Stomach smooth muscle (tissue), 2 donors: ENCODE results near the gene NAALADL2.
"Not testable (repeated sequence)": the region's sequence is repeated elsewhere in the genome, so short reads cannot be mapped to it uniquely, and the experiment has no call there.

ENCODE experiments used
- H3K27ac ChIP-seq: one replicate; pipeline ENCODE4 v1.7.0; 2013; ENCODE audit warnings: mild to moderate bottlenecking, low read length, inconsistent platforms
- H3K27me3 ChIP-seq, 2 donors: one replicate each; pipeline ENCODE4 v1.7.0; 2013; ENCODE audit warnings: low read length in 2 of 2; ENCODE audit not compliant: insufficient read depth in 2 of 2, control insufficient read depth in 1 of 2
- H3K36me3 ChIP-seq, 2 donors: one replicate each; pipeline ENCODE4 v1.7.0; 2013; ENCODE audit warnings: low read length in 2 of 2; ENCODE audit not compliant: control insufficient read depth in 2 of 2, insufficient read depth in 2 of 2
- H3K4me1 ChIP-seq: one replicate; pipeline ENCODE4 v1.7.0; 2013; ENCODE audit warnings: low read length; ENCODE audit not compliant: control insufficient read depth, insufficient read depth
- H3K4me3 ChIP-seq, 2 donors: one replicate each; pipeline ENCODE4 v1.7.0; 2013; ENCODE audit warnings: low read length in 2 of 2
- H3K9ac ChIP-seq, 2 donors: one replicate each; pipeline ENCODE4 v1.7.0; 2013; ENCODE audit warnings: low read length in 2 of 2, mild to moderate bottlenecking in 1 of 2
- H3K9me3 ChIP-seq, 2 donors: one replicate each; pipeline ENCODE4 v1.7.0; 2013; ENCODE audit warnings: low read length in 2 of 2; ENCODE audit not compliant: control insufficient read depth in 2 of 2
- donor health status: healthy.
- donor health status: Pancreatic carcinoma.

The NAALADL2 gene

GRCh38 chr3:175411405-175411804 is 552.3 kb downstream of the NAALADL2 start:
- no peaks in the 10 kb centered on the region for H3K36me3 ChIP-seq
- no peaks in the 10 kb centered on the region for H3K9me3 ChIP-seq
- H3K27ac ChIP-seq = no peak overlapping the region
- H3K27me3 ChIP-seq = no peaks in the 10 kb centered on the region
- no peaks in the 10 kb centered on the region for H3K4me1 ChIP-seq
- no peak overlapping the region for H3K4me3 ChIP-seq
- no peak overlapping the region for H3K9ac ChIP-seq

GRCh38 chr3:175411946-175412345 is 552.8 kb downstream of the NAALADL2 start:
- Histone ChIP-seq H3K4me3 (no peak overlapping the region), H3K9me3 (no peaks in the 10 kb centered on the region), H3K4me1 (no peaks in the 10 kb centered on the region), H3K36me3 (no peaks in the 10 kb centered on the region), H3K27me3 (no peaks in the 10 kb centered on the region), H3K27ac (no peak overlapping the region), H3K9ac (no peak overlapping the region)

- Histone ChIP-seq H3K27ac (no peak overlapping the region), H3K36me3 (no peaks in the 10 kb centered on the region), H3K27me3 (no peaks in the 10 kb centered on the region), H3K9ac (no peak overlapping the region), H3K4me3 (no peak overlapping the region), H3K4me1 (no peaks in the 10 kb centered on the region), H3K9me3 (no peaks in the 10 kb centered on the region)
Observed at GRCh38 chr3:175413926-175414325, 554.8 kb downstream of the NAALADL2 start.

GRCh38 chr3:175416600-175416999 is 557.5 kb downstream of the NAALADL2 start:
- Histone ChIP-seq H3K9ac (no peak overlapping the region), H3K4me3 (no peak overlapping the region), H3K36me3 (no peaks in the 10 kb centered on the region), H3K27ac (no peak overlapping the region), H3K27me3 (no peaks in the 10 kb centered on the region), H3K4me1 (no peaks in the 10 kb centered on the region), H3K9me3 (no peaks in the 10 kb centered on the region)

DNA sequence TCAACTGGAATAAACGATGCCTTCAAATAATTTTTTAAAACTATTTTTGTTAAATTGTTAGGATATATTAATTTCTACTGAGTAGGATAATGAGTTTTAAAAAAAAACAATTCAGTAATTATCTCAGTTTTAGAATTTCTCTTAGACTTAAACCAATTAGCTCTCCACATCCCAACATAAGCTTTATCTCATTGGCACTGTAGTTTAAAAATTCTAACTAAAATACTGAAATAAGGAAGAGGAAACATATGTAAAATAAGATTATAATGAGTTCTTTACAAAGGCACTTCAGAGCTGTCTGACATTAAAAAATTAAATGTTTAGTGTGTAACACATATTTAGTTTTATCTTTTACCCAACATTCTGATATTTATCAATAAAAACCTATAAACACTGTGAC is 558.3 kb downstream of the NAALADL2 start:
- H3K4me1 ChIP-seq = no peaks in the 10 kb centered on the region
- no peaks in the 10 kb centered on the region for H3K36me3 ChIP-seq
- no peak overlapping the region for H3K27ac ChIP-seq
- no peak overlapping the region for H3K9ac ChIP-seq
- no peak overlapping the region for H3K4me3 ChIP-seq
- no peaks in the 10 kb centered on the region for H3K27me3 ChIP-seq
- no peaks in the 10 kb centered on the region for H3K9me3 ChIP-seq

DNA sequence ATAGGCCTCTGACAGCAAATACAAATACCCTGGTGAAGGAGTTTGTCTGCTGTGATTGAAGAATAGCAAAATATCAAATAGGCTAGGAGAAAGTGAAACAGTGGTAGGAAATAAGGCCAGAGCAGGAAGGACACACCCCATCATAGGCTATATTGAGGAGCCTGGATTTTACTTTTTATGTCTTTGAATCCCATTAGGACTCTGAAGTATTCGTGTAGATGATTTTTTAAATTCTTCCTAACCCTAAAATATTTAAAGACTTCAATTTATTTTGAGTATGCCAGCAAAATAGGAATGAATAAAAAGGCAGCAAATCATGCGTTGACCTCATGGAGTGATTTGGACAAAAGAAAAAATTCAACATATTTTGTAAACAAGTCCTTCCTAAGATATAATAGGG is 562.8 kb downstream of the NAALADL2 start:
- Histone ChIP-seq H3K36me3 (no peaks in the 10 kb centered on the region), H3K4me3 (no peak overlapping the region), H3K9me3 (no peaks in the 10 kb centered on the region)

DNA sequence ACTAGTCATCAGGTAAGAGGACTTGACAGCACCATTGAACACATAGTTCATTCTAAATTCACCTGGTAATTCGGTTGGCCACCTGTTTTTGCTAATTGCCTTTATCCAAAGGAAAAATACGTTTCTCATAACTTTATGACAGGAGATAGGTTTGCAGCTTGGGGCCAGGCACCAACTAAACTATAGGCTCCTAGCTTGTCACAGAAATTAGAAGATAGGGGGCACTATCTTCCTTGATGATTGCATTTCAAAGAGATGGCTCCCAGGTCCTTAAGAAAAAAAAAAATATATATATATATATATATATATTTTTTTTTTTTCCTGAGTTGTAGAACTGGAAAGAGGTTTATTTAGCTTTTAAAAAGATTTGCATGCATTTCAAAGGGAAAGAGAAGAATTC is 563.6 kb downstream of the NAALADL2 start:
- H3K27me3 ChIP-seq = no peaks in the 10 kb centered on the region
- no peaks in the 10 kb centered on the region for H3K36me3 ChIP-seq
- H3K9me3 ChIP-seq = no peaks in the 10 kb centered on the region
- H3K27ac ChIP-seq = no peak overlapping the region
- no peak overlapping the region for H3K4me3 ChIP-seq
- H3K9ac ChIP-seq = no peak overlapping the region
- no peaks in the 10 kb centered on the region for H3K4me1 ChIP-seq

More for the DNA sequence above, 562.8 kb downstream of the NAALADL2 start:
- no peak overlapping the region for H3K27ac ChIP-seq
- H3K4me1 ChIP-seq = no peaks in the 10 kb centered on the region
- no peaks in the 10 kb centered on the region for H3K27me3 ChIP-seq
- no peak overlapping the region for H3K9ac ChIP-seq

DNA sequence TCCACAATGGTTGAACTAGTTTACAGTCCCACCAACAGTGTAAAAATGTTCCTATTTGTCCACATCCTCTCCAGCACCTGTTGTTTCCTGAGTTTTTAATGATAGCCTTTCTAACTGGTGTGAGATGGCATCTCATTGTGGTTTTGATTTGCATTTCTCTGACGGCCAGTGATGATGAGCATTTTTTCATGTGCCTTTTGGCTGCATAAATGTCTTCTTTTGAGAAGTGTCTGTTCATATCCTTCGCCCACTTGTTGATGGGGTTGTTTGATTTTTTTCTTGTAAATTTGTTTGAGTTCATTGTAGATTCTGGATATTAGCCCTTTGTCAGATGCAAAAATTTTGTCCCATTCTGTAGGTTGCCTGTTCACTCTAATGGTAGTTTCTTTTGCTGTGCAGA is 564.7 kb downstream of the NAALADL2 start:
- H3K27ac ChIP-seq, H3K27me3 ChIP-seq, H3K4me1 ChIP-seq, H3K9ac ChIP-seq, H3K4me3 ChIP-seq, H3K36me3 ChIP-seq, H3K9me3 ChIP-seq: not testable (repeated sequence)

GRCh38 chr3:175426805-175427204 is 567.7 kb downstream of the NAALADL2 start:
- Histone ChIP-seq H3K36me3 (no peaks in the 10 kb centered on the region), H3K4me3 (no peak overlapping the region), H3K9ac (no peak overlapping the region), H3K27ac (no peak overlapping the region), H3K9me3 (no peaks in the 10 kb centered on the region), H3K27me3 (no peaks in the 10 kb centered on the region), H3K4me1 (no peaks in the 10 kb centered on the region)

GRCh38 chr3:175428466-175428865 is 569.3 kb downstream of the NAALADL2 start:
- Histone ChIP-seq H3K9me3 (no peaks in the 10 kb centered on the region), H3K36me3 (no peaks in the 10 kb centered on the region), H3K27ac (no peak overlapping the region), H3K4me1 (no peaks in the 10 kb centered on the region), H3K4me3 (no peak overlapping the region), H3K27me3 (no peaks in the 10 kb centered on the region), H3K9ac (no peak overlapping the region)

DNA sequence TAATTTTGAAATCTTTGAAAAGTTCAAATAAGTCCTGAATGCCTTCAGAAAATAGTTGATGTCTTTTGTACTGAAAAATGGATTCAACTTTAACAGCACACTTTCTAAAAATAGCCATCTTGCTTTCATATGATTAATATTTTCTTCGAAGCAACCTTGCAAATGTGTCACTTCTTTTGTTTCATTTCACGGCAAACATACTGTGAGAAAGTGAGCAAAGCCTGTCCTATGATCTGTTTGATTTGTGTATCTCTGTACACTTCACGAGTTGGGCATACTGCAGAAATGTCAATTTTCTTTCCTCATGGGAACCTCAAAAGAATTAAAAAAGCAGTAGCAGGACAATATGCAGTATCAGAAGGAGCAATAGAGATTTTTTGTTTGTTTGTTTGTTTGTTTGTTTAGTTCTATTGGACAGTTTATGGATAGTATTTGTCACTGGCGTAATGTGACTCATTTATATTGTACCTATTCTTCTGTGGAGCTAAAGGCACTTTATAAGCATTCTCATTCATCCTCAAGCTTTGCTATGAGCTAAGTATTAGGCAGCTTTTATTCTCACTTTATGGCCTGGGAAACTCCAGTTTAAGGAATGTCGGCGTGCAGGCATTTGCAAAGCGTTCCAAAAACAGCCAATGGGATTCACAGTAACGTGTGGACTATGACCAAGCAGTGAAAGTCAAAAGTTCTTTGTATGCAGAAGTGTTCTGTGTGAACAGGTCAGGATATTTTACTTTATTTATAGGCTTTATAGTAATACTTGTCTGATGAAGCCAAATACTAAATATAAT is 572.0 kb downstream of the NAALADL2 start:
- Histone ChIP-seq H3K27ac (no peak overlapping the region), H3K36me3 (no peaks in the 10 kb centered on the region), H3K27me3 (no peaks in the 10 kb centered on the region), H3K9ac (no peak overlapping the region), H3K9me3 (no peaks in the 10 kb centered on the region), H3K4me3 (no peak overlapping the region), H3K4me1 (no peaks in the 10 kb centered on the region)
